GM12878 (cell line): ENCODE measurements around the gene LCORL. TPM values are rescaled to one million over a fixed set of nuclear protein-coding genes. Genes with fewer than 3 reads are reported as not detected.
A peak's percentile ranks its signal among the peaks of the same experiment; 100 is the strongest.

Experiments used
- ATAC-seq: fragments of 200-7000 bp; cut with Tn5 transposase; 3 replicates; pipeline ENCODE4 v1.9.1; 2020; ENCODE audit warnings: mild to moderate bottlenecking, moderate library complexity
- BruUV-seq: library from RNA; stranded (reverse); fragments of 400-500 nt; replicated peaks from 2 replicates; lab custom pipeline; 2021; lab: Mats Ljungman, UMichigan
- CTCF ChIA-PET: fragments of 300-600 bp; sonication (Branson Sonifier 250); formaldehyde crosslinking; extraction: SDS; loops from one replicate; lab custom pipeline; 2021; ENCODE audit warnings: inconsistent platforms; lab: Yijun Ruan, JAX
- POLR2A ChIA-PET: fragments of 350-600 bp; formaldehyde crosslinking; extraction: SDS; loops from one replicate; lab custom pipeline; 2021; ENCODE audit warnings: inconsistent platforms; lab: Charles Lee
- RAD21 ChIA-PET: fragments of 300-600 bp; sonication (Branson Sonifier 250); formaldehyde crosslinking; loops from one replicate; lab custom pipeline; 2023; ENCODE audit warnings: antibody characterized with exemption; ENCODE audit not compliant: unreplicated experiment; lab: Charles Lee
- SMC1A ChIA-PET: fragments of 300-600 bp; sonication (Branson Sonifier 250); formaldehyde crosslinking; loops from one replicate; lab custom pipeline; 2023; ENCODE audit not compliant: unreplicated experiment, uncharacterized antibody; lab: Charles Lee
- DNase-seq: peaks from one replicate; pipeline ENCODE4 v3.0.0-alpha.2; 2011; ENCODE audit warnings: low read depth, low spot score
- FAIRE-seq: peaks from 3 replicates; lab custom pipeline; 2011; peaks lifted over from hg19 to GRCh38; lab: Jason Lieb, UNC
- H2AFZ ChIP-seq: 2 replicates; pipeline ENCODE4 v1.6.0; 2011; ENCODE audit warnings: low read depth, low read length, control low read depth; ENCODE audit not compliant: control insufficient read depth
- H3K27ac ChIP-seq: 2 replicates; pipeline ENCODE4 v1.5.1; 2011; ENCODE audit warnings: control low read depth; ENCODE audit not compliant: control insufficient read depth, insufficient read depth
- H3K27me3 ChIP-seq, 2 experiments: replicated peaks in 1 of 2; 2 replicates each; pipeline versions ENCODE4 v1.6.0 to v1.6.1; 2011; ENCODE audit warnings: low read length in 1 of 2; ENCODE audit not compliant: control insufficient read depth in 2 of 2, insufficient read depth in 2 of 2
- H3K36me3 ChIP-seq, 2 experiments: 2 replicates each; pipeline ENCODE4 v1.5.1; 2011; ENCODE audit warnings: low read length in 1 of 2; ENCODE audit not compliant: control insufficient read depth in 2 of 2, insufficient read depth in 2 of 2
- H3K4me1 ChIP-seq: 2 replicates; pipeline ENCODE4 v1.6.1; 2011; ENCODE audit warnings: mild to moderate bottlenecking, low read length, moderate library complexity, mixed read lengths; ENCODE audit not compliant: control insufficient read depth, insufficient read depth
- H3K4me2 ChIP-seq: 2 replicates; pipeline ENCODE4 v1.6.0; 2011; ENCODE audit warnings: control low read depth; ENCODE audit not compliant: control insufficient read depth, insufficient read depth
- H3K4me3 ChIP-seq: fragments of 200-600 bp; sonication (generic); 2 replicates; pipeline ENCODE4 v1.5.1; 2016
- H3K79me2 ChIP-seq: 2 replicates; pipeline ENCODE4 v1.6.0; 2011; ENCODE audit warnings: low read length; ENCODE audit not compliant: control insufficient read depth, insufficient read depth
- H3K9ac ChIP-seq: 2 replicates; pipeline ENCODE4 v1.8.0; 2011; ENCODE audit warnings: low read length, control low read depth, mixed read lengths; ENCODE audit not compliant: control insufficient read depth, insufficient read depth
- H3K9me3 ChIP-seq: replicated peaks from 3 replicates; pipeline ENCODE4 v1.5.1; 2011; ENCODE audit warnings: mild to moderate bottlenecking, low read length; ENCODE audit not compliant: control insufficient read depth, insufficient read depth
- H4K20me1 ChIP-seq: 2 replicates; pipeline ENCODE4 v1.6.0; 2011; ENCODE audit not compliant: control insufficient read depth, insufficient read depth
- CBFB ChIP-seq: IDR thresholded peaks from 2 replicates; pipeline ENCODE4 v1.6.1; 2016; ENCODE audit warnings: antibody characterized with exemption, low read depth
- CBX5 ChIP-seq: sonication (generic); IDR thresholded peaks from 2 replicates; pipeline ENCODE4 v1.6.1; 2016; ENCODE audit warnings: low read depth, moderate library complexity, mild to moderate bottlenecking, inconsistent platforms
- HDAC6 ChIP-seq: fragments of 200-600 bp; sonication (generic); IDR thresholded peaks from one replicate; pipeline ENCODE4 v1.8.0; 2017; ENCODE audit warnings: antibody characterized with exemption; ENCODE audit not compliant: unreplicated experiment
- IKZF2 ChIP-seq, 2 experiments: fragments of 450-650 bp; IDR thresholded peaks; 2 replicates each; pipeline ENCODE4 v1.6.1; 2017; ENCODE audit warnings: mild to moderate bottlenecking in 2 of 2, moderate library complexity in 2 of 2
- NBN ChIP-seq: fragments of 450-650 bp; IDR thresholded peaks from 2 replicates; pipeline ENCODE4 v1.6.1; 2016
- RUNX3 ChIP-seq: IDR thresholded peaks from 2 replicates; pipeline ENCODE4 v1.6.1; 2012; ENCODE audit warnings: low read length, inconsistent platforms
- STAT1 ChIP-seq: fragments of 450-650 bp; conservative IDR thresholded peaks from 2 replicates; pipeline ENCODE4 v1.6.1; 2014; ENCODE audit warnings: antibody characterized with exemption, mild to moderate bottlenecking
- ZNF592 ChIP-seq: fragments of 450-650 bp; IDR thresholded peaks from 2 replicates; pipeline ENCODE4 v1.6.1; 2017; ENCODE audit warnings: mild to moderate bottlenecking, moderate library complexity
- WGBS: methylation state at CpG from one replicate; pipeline ENCODE4 v1.1.6; 2016; ENCODE audit warnings: low lambda C conversion rate; ENCODE audit not compliant: insufficient replicate concordance, insufficient coverage; ENCODE audit errors: missing lambda C conversion rate; 5-methylcytosine and 5-hydroxymethylcytosine counted together
- in situ Hi-C: fragments of 300-500 bp; cut with MboI; formaldehyde crosslinking; loops from 9 replicates; pipeline ENCODE4 v1.14.3; 2018; ENCODE audit warnings: mixed read lengths
- intact Hi-C: fragments of 100-400 bp; cut with micrococcal nuclease; formaldehyde crosslinking; loops from one replicate; pipeline ENCODE4 v1.14.2; 2022; ENCODE audit not compliant: unreplicated experiment
- polyA plus RNA-seq, 11 experiments: library from polyadenylated mRNA; depleted of rRNA in 4 of 11; unstranded in 6 of 11; stranded (reverse) in 5 of 11; fragments of >200 nt; fragmentation: Nextera tagmentation in 4 of 11; fragmentation: Illumina TruSeq in 1 of 11; extraction: Ambion mirVana in 4 of 11; extraction: Trizol in 1 of 11; gene quantifications; 1 replicate in 1 of 11; 2 replicates in 10 of 11; pipeline versions ENCODE4 v1.2.1 to v1.2.3, GENCODE V29; 2011 to 2016; ENCODE audit warnings: inconsistent platforms in 2 of 11, missing spikeins in 2 of 11, low read depth in 1 of 11
- total RNA-seq, 4 experiments: library from RNA; depleted of rRNA in 3 of 4; stranded (reverse); fragments of >200 nt in 3 of 4; fragmentation: Illumina TruSeq in 1 of 4; extraction: Trizol in 1 of 4; gene quantifications; 2 replicates each; pipeline versions ENCODE4 v1.2.1 to v1.2.3, GENCODE V29; 2013 to 2021

Gene LCORL
- total and polyA plus RNA-seq, 10 of the 15 experiments (the other 5 are each of a cell fraction or from before 2014, with no cell fraction given), result 2.2 to 9.8 (median 5.9) TPM

DNA sequence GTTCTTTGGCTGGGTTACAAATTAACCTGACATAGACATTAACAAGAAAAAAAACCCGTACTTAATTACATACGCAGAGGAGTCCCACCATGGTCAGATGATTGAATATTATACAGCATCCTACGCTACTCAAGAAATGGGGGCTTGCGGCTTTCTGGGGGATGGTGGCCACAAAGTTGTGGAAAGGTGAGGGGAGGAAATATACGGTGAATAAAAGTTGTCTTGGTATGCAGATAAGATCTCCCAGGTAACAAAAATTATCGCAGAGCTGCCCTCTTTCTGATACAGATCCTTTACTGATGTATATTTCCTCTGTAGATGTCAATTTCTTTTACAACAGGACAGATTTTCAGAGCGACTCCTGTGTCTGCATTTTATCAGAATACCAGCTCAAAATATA, 211.9 kb downstream of the LCORL start:
- peaks cover 4% of the 10 kb centered on the region; the same call in 1 of the 2 replicates for H4K20me1 ChIP-seq
- WGBS, result 1% methylated on average over 7 of the region's 7 CpGs
- DNase-seq, result no peak
- ChIA-PET CTCF (interaction anchor here (0.7 to 7.1 kb wide), 16 partner anchors 9 to 783 kb away, joined by 3 to 93 read pairs (median 4); no protein-coding TSS in a partner anchor), RAD21 (interaction anchor here (1.0 to 6.8 kb wide), 9 partner anchors 10 to 261 kb away, joined by 3 to 63 read pairs (median 4); partner anchors contain the start of genes LAP3, LCORL and MED28), POLR2A (interaction anchor here (0.5 to 2.6 kb wide), 9 partner anchors 11 to 261 kb away, joined by 3 to 12 read pairs (median 5); partner anchors contain the start of genes LAP3 and MED28), SMC1A (interaction anchor here (0.7 to 7.6 kb wide), 5 partner anchors 9 to 262 kb away, joined by 3 to 68 read pairs (median 4); partner anchors contain the start of gene MED28)
- ATAC-seq, result no peak
- no peak for TF ChIP-seq NBN
- no peak for TF ChIP-seq IKZF2 (IDR thresholded peaks at IDR 0.05)
- TF ChIP-seq CBFB, result 0 out of 2 replicates have a peak, but pooled peaks have one; percentile 29
- peak overlapping the region; percentile 88 for H3K9ac ChIP-seq
- in situ Hi-C loops (loop anchor here (5.0 to 10.0 kb wide), 2 partner anchors 215 to 262 kb away; partner anchors contain the start of gene LCORL), intact Hi-C loops (loop anchor here (1.0 to 10.0 kb wide), 7 partner anchors 47 to 395 kb away; partner anchors contain the start of genes LAP3, LCORL and MED28)
- peak overlapping the region; percentile 90 for H3K4me3 ChIP-seq
- peaks cover 8% of the 10 kb centered on the region for H3K4me1 ChIP-seq
- BruUV-seq, result no TSS peak
- no peaks in the 10 kb centered on the region; a peak in 1 of 4 replicates for H3K27me3 ChIP-seq
- peak overlapping the region; percentile 90 for H3K27ac ChIP-seq
- no peak for FAIRE-seq
- H3K9me3 ChIP-seq, result no peaks in the 10 kb centered on the region
- H2AFZ ChIP-seq, result no peak overlapping the region
- peaks cover 0 to 2% of the 10 kb centered on the region in 2 experiments; a peak in 2 of 4 replicates for H3K36me3 ChIP-seq
- peaks cover 93% of the 10 kb centered on the region for H3K79me2 ChIP-seq
- peak overlapping the region; percentile 80 for H3K4me2 ChIP-seq

DNA sequence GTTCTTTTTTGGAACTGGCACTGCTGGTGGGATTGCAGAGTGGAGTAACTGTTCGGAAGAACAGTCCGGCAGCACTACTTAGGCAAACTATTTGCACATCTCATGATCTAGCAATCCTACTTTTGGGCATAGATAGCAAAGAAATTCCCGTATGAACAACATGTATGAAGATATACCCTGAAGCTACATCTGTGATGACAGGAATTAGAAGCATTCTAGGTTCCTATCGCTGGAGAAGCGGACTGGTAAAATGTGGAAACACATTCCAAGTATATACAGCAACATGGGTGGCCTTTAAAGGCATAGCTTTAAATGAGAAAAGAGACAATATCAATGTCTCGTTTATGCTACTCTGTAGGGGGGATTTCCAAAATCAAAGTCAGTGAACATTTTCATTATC, 214.1 kb downstream of the LCORL start:
- Histone ChIP-seq H3K4me1 (peaks cover 8% of the 10 kb centered on the region), H3K27ac (peak overlapping the region; percentile 62), H2AFZ (no peak overlapping the region), H3K36me3 (peaks cover 9 to 21% of the 10 kb centered on the region in 2 experiments; a peak in 3 of 4 replicates), H3K9ac (peak overlapping the region; percentile 48), H4K20me1 (peaks cover 4% of the 10 kb centered on the region; the same call in 1 of the 2 replicates), H3K4me2 (peak overlapping the region; percentile 52), H3K79me2 (peaks cover 77% of the 10 kb centered on the region), H3K27me3 (no peaks in the 10 kb centered on the region; a peak in 1 of 4 replicates), H3K9me3 (no peaks in the 10 kb centered on the region), H3K4me3 (peak overlapping the region; percentile 72)
- 71% methylated on average over 6 of the region's 6 CpGs for WGBS
- in situ Hi-C loops (loop anchor here (5.0 kb wide), 1 partner anchor 260 kb away; no protein-coding TSS in a partner anchor), intact Hi-C loops (loop anchor here (5.0 kb wide), 2 partner anchors 45 to 140 kb away; no protein-coding TSS in a partner anchor)
- ChIA-PET SMC1A (interaction anchor here (1.0 to 7.6 kb wide), 5 partner anchors 9 to 260 kb away, joined by 3 to 68 read pairs (median 5); partner anchors contain the start of gene LAP3), POLR2A (interaction anchor here (0.6 to 1.5 kb wide), 2 partner anchors 10 to 331 kb away, joined by 3 to 5 read pairs; no protein-coding TSS in a partner anchor), CTCF (interaction anchor here (1.1 to 7.1 kb wide), 10 partner anchors 9 to 259 kb away, joined by 3 to 93 read pairs (median 8); partner anchors contain the start of gene MED28), RAD21 (interaction anchor here (0.7 to 6.8 kb wide), 6 partner anchors 10 to 265 kb away, joined by 3 to 63 read pairs (median 4); no protein-coding TSS in a partner anchor)
- DNase-seq (no peak), ATAC-seq (no peak), FAIRE-seq (no peak)
- BruUV-seq, result no TSS peak
- TF ChIP-seq STAT1 (no peak), RUNX3 (no peak), ZNF592 (0 out of 2 replicates have a peak, but pooled peaks have one; percentile 0), HDAC6 (no peak), CBX5 (no peak)
